ENCODE results near the gene FAM187B. TPM values are rescaled to one million over a fixed set of nuclear protein-coding genes. Genes with fewer than 3 reads are reported as not detected.

Gene FAM187B
- total RNA-seq, 1 donor from 2014 or later: not detected

DNA sequence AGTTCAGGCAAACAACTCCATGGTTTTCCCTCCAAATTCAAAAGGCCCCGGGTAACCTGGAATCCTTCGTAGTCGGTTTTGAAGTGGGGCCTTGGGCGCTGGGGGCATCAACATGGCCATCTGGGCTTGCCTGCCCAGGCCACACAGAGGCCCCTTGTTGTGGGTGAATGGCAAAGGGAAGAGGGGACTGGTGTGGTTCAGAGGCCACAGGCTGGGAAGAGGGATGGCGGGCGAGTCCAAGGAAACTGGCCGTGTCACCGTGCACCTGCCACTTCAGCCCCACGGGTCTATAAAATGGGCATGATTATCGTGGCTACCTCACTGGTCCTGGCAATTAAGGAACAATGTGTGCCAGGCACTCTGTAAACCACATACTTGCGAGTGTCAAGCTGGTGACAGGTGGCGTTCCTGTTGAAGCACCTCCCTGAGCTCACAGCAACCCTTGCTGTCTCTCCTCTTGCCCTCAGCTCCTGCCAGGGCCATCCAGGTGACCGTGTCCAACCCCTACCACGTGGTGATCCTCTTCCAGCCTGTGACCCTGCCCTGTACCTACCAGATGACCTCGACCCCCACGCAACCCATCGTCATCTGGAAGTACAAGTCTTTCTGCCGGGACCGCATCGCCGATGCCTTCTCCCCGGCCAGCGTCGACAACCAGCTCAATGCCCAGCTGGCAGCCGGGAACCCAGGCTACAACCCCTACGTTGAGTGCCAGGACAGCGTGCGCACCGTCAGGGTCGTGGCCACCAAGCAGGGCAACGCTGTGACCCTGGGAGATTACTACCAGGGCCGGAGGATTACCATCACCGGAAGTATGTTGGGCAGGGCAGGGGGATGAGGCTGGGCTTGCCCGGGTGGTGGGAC is 21.5 kb upstream of the FAM187B start:
- intact Hi-C loops (cut with DNase I): no loop called here
- TF ChIP-seq, protein P1, sequence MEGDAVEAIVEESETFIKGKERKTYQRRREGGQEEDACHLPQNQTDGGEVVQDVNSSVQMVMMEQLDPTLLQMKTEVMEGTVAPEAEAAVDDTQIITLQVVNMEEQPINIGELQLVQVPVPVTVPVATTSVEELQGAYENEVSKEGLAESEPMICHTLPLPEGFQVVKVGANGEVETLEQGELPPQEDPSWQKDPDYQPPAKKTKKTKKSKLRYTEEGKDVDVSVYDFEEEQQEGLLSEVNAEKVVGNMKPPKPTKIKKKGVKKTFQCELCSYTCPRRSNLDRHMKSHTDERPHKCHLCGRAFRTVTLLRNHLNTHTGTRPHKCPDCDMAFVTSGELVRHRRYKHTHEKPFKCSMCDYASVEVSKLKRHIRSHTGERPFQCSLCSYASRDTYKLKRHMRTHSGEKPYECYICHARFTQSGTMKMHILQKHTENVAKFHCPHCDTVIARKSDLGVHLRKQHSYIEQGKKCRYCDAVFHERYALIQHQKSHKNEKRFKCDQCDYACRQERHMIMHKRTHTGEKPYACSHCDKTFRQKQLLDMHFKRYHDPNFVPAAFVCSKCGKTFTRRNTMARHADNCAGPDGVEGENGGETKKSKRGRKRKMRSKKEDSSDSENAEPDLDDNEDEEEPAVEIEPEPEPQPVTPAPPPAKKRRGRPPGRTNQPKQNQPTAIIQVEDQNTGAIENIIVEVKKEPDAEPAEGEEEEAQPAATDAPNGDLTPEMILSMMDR (IDR thresholded peaks at IDR 0.05): no peak
- no peak for TF ChIP-seq POLR2A (IDR thresholded peaks at IDR 0.05)
- H3K27me3 ChIP-seq: no peaks in the 10 kb centered on the region
- H3K27ac ChIP-seq: no peak overlapping the region
- H3K9me3 ChIP-seq: no peaks in the 10 kb centered on the region
- H3K4me1 ChIP-seq: peaks cover 31% of the 10 kb centered on the region
- DNase-seq (ENCODE audit: extremely low spot score in 2 of 2): peak; percentile 79 to 84
- no peaks in the 10 kb centered on the region for H3K36me3 ChIP-seq
- H3K4me3 ChIP-seq: peak overlapping the region; percentile 56 to 59

DNA sequence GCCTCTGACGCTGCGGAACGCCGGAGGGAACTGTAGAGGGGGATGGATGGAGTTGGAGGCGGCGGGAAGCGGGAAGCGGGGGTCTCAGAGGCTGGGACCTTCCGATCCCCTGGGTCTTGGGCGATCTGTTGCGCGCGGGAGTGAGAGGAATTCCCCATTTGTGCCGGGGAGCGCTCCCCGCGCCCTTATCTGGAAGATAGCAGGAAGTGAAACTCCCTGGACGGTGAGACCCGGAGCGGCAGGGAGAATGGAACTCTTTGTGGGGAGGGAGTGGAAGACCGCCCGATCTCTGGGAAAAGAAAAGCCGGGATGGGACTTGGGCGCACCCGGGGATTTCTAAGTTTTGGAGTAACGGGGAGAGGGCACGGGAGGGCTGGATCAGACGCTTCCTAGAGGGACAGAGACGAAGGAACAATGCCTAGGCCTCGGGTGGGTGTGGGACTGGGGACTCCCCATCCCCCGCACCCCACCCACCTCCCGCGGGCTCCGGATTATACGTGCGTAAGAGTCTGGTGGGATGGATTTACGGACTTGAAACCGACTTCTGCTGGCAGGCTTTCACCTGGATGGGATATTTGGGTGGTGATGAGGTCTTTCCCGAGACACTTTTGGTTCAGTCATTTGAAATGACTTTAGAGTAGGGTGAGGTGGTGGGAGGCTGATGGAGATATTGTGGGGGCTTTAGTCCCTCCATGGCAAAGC is 20.8 kb upstream of the FAM187B start:
- H3K4me1 ChIP-seq: peaks cover 31% of the 10 kb centered on the region
- no peaks in the 10 kb centered on the region for H3K27me3 ChIP-seq
- H3K9me3 ChIP-seq: no peaks in the 10 kb centered on the region
- no peaks in the 10 kb centered on the region for H3K36me3 ChIP-seq
- intact Hi-C loops (cut with DNase I): no loop called here
- peak; percentile 47 to 77 for DNase-seq (ENCODE audit: extremely low spot score in 2 of 2)
- peak overlapping the region; percentile 56 to 59 for H3K4me3 ChIP-seq
- TF ChIP-seq POLR2A (IDR thresholded peaks at IDR 0.05): no peak
- TF ChIP-seq, protein P1 (IDR thresholded peaks at IDR 0.05): no peak
- TF ChIP-seq POLR2AphosphoS5 (IDR thresholded peaks at IDR 0.05; ENCODE audit: insufficient read depth in 1 of 2, low read depth in 1 of 2): no peak
- H3K27ac ChIP-seq: peak overlapping the region; percentile 81

DNA sequence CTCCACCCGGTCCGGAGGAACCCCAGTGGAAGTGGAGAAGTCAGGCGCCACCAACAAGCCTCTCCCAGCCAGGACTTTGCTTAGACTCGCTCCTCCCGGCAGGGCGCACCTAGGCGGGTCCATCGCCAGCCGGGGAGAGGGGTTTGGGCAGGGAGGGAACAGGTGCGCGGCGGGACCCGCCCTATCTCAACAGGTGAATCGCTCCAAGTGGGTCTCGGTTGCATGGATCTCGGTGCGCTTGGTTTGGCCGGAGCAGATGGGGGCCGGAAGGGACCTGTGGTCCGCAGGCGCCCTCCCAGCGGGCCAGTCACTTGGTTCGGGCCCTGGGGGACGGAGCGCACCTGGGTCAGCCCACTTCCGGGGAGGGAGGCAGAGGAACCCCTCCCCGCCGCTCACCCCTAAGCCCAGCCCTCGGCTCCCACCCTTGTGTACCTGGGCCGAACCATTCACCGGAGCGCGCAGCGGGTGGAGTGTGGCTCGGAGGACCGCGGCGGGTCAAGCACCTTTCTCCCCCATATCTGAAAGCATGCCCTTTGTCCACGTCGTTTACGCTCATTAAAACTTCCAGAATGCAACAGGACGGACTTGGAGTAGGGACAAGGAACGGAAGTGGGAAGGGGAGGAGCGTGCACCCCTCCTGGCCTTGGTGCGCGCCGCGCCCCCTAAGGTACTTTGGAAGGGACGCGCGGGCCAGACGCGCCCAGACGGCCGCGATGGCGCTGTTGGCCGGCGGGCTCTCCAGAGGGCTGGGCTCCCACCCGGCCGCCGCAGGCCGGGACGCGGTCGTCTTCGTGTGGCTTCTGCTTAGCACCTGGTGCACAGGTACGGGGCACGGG is 20.0 kb upstream of the FAM187B start, which contains the start of gene LSR:
Gene LSR, plus strand, starts transcription at position 693 of the 836 bp plus-strand sequence. Its CDS starts 21 bp downstream, at position 714.
- DNase-seq (ENCODE audit: extremely low spot score in 2 of 2): peak in 1 of 2 donors; percentile 88
- Histone ChIP-seq H3K27me3 (no peaks in the 10 kb centered on the region), H3K4me3 (peak within 1 kb of the TSS; percentile 56 to 59), H3K36me3 (no peaks in the 10 kb centered on the region), H3K9me3 (no peaks in the 10 kb centered on the region), H3K27ac (peak within 1 kb of the TSS; percentile 81), H3K4me1 (peaks cover 31% of the 10 kb centered on the region)
- no peak for TF ChIP-seq POLR2A (IDR thresholded peaks at IDR 0.05)
- peak; percentile 14 to 72 for TF ChIP-seq POLR2AphosphoS5 (IDR thresholded peaks at IDR 0.05; ENCODE audit: insufficient read depth in 1 of 2, low read depth in 1 of 2)
- TF ChIP-seq, protein P1 (IDR thresholded peaks at IDR 0.05): no peak
- intact Hi-C loops (cut with DNase I): no loop called here

DNA sequence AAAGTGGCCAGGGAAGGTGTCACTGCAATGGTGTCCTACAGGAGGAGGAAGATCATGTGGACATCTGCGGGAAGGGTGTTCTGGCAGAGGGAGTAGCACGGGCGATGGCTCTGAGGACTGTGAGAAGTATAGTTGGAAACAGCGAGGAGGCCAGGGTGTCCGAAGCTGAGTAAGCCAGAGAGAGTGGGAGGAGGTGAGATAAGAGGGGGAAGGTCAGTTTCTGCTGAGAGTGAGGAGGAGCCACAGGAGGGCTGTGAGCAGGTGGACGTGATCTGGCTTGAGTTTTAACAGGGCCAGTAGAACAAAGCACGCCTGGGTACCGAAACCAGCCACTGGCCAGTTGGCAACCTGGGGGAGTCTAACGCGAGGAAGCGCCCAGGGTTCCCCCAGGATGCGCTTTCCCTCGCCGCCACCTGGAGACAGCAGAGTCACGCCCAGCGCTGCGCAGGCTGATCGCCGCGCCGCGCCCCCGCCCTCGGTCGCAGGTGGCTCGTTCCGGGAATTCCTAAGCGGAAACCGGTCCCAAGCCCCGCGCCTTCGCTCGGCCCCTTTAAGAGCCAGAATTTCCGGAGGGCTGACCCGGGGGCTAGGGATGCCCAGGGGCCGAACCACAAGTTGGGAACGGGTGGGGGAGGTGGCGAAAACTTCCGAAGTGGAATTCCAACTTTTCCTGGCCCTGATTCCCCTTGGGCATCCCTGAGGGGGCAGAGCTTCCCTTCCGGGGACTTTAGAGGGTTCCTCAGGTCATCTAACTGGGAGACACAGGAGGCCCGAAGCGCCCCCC is 19.2 kb upstream of the FAM187B start:
- Histone ChIP-seq H3K36me3 (no peaks in the 10 kb centered on the region), H3K9me3 (no peaks in the 10 kb centered on the region), H3K27ac (peak overlapping the region; percentile 81), H3K27me3 (no peaks in the 10 kb centered on the region), H3K4me3 (peak overlapping the region; percentile 56 to 59), H3K4me1 (peaks cover 31% of the 10 kb centered on the region)
- peak; percentile 69 to 96 for DNase-seq (ENCODE audit: extremely low spot score in 2 of 2)
- no peak for TF ChIP-seq POLR2A (IDR thresholded peaks at IDR 0.05)
- no peak for TF ChIP-seq POLR2AphosphoS5 (IDR thresholded peaks at IDR 0.05; ENCODE audit: insufficient read depth in 1 of 2, low read depth in 1 of 2)
- TF ChIP-seq, protein P1 (IDR thresholded peaks at IDR 0.05): peak in 1 of 3 experiments; percentile 4
- intact Hi-C loops (cut with DNase I): no loop called here
